Hematopoietic multipotent progenitor cell treated with erythropoietin and hydrocortisone succinate and interleukin-3 and kit ligand, for 6 days (in vitro differentiated cells): ENCODE measurements around the gene AUNIP.

ENCODE experiments used
- DNase-seq: peaks from one replicate; pipeline ENCODE4 v3.0.0-alpha.2; 2015

The AUNIP gene

GRCh38 chr1:25858906-25859789 lies at the start of gene AUNIP:
AUNIP (minus strand) TSS chr1:25859457; CDS start chr1:25859357, 100 bp downstream.
- peak; percentile 96 for DNase-seq

GRCh38 chr1:25909040-25909439 lies 49.8 kb upstream of the AUNIP start:
- DNase-seq, result no peak

- DNase-seq, result no peak
Measured at GRCh38 chr1:25908161-25908560, 48.9 kb upstream of the AUNIP start.

- DNase-seq, result no peak
Measured at GRCh38 chr1:25907601-25908000, 48.3 kb upstream of the AUNIP start.

- DNase-seq, result no peak
Measured at GRCh38 chr1:25906644-25907300, 47.5 kb upstream of the AUNIP start.

GRCh38 chr1:25905680-25906643 lies 46.7 kb upstream of the AUNIP start, which contains the start of gene STMN1:
STMN1 (minus strand) TSS chr1:25906419; CDS start chr1:25904676, 1,743 bp downstream.
- peak; percentile 95 for DNase-seq

GRCh38 chr1:25904943-25905679 lies 45.9 kb upstream of the AUNIP start:
- DNase-seq, result peak; percentile 97

- no peak for DNase-seq
Measured at GRCh38 chr1:25903986-25904385, 44.7 kb upstream of the AUNIP start.

GRCh38 chr1:25902462-25902861 lies 43.2 kb upstream of the AUNIP start:
- DNase-seq, result no peak

- DNase-seq, result no peak
Measured at GRCh38 chr1:25900219-25900618, 41.0 kb upstream of the AUNIP start.

GRCh38 chr1:25899792-25900191 lies 40.5 kb upstream of the AUNIP start:
- no peak for DNase-seq

GRCh38 chr1:25898223-25899015 lies 39.2 kb upstream of the AUNIP start:
- no peak for DNase-seq

- DNase-seq, result no peak
Measured at GRCh38 chr1:25897754-25898153, 38.5 kb upstream of the AUNIP start.

- no peak for DNase-seq
Measured at GRCh38 chr1:25896266-25896665, 37.0 kb upstream of the AUNIP start.

GRCh38 chr1:25895365-25895990 lies 36.2 kb upstream of the AUNIP start:
- DNase-seq, result peak; percentile 95

GRCh38 chr1:25893116-25893515 lies 33.9 kb upstream of the AUNIP start:
- DNase-seq, result no peak

GRCh38 chr1:25891606-25892005 lies 32.3 kb upstream of the AUNIP start:
- no peak for DNase-seq

GRCh38 chr1:25890239-25891034 lies 31.2 kb upstream of the AUNIP start:
- DNase-seq, result no peak

- DNase-seq, result no peak
Measured at GRCh38 chr1:25889470-25889869, 30.2 kb upstream of the AUNIP start.

- DNase-seq, result no peak
Measured at GRCh38 chr1:25888426-25888987, 29.2 kb upstream of the AUNIP start.
